Liver (tissue), 3 donors: ENCODE data around the gene SLC9A1.

Experiments
- CTCF ChIP-seq: fragments of 150-350 bp; IDR thresholded peaks from 2 replicates; pipeline ENCODE4 v1.5.1; 2017; ENCODE audit warnings: improper control_type of control experiment, low read depth, low read length; ENCODE audit not compliant: missing input control
- FOXA1 ChIP-seq: IDR thresholded peaks from 2 replicates; pipeline ENCODE4 v1.6.1; 2016; ENCODE audit warnings: antibody characterized with exemption
- GABPA ChIP-seq, 2 donors: IDR thresholded peaks in 1 of 2; conservative IDR thresholded peaks in 1 of 2; 2 replicates each; pipeline ENCODE4 v1.6.1; 2016; ENCODE audit warnings: antibody characterized with exemption in 2 of 2, mild to moderate bottlenecking in 1 of 2, moderate library complexity in 1 of 2
- MAX ChIP-seq: IDR thresholded peaks from 2 replicates; pipeline ENCODE4 v1.6.1; 2016; ENCODE audit warnings: antibody characterized with exemption
- SP1 ChIP-seq: IDR thresholded peaks from 2 replicates; pipeline ENCODE4 v1.6.1; 2018; ENCODE audit warnings: antibody characterized with exemption, mild to moderate bottlenecking
- donor health status: healthy.
- donor health status: healthy.

DNA sequence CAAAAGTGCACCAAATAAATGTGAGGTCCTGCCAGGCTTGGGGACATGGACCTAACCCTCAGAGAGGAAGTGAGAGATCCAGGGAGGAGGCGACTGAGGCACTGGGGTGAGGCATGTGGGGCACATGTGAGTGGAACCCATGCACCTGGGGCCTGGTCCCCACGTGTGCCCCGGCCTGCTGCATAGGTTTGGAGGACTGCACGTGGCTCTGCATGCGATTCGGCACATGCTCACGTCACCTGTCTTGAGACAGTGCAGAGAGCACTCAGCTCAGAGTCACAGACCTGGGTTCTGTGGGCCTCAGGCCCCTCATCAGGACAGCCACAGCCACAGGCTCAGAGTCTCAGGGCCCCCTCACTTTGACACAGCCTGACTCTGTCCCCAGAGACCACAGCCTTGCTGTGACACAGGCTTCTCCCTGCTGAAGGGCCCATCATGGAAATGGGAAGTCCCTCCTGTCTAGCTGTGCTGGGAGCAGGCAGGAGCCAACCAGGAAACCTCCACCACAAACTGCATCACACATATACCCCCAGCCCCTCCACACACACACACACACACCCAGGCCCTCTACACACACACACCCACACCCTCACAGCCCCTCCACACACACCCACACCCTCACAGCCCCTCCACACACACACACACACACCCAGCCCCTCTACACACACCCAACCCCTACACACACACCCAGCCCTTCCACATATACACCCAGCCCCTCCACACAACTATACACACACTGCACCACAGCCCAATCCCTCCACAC, 48.2 kb downstream of the SLC9A1 start:
- no peak for TF ChIP-seq CTCF
- no peak for TF ChIP-seq SP1
- no peak for TF ChIP-seq GABPA (IDR thresholded peaks at IDR 0.05 in 1 of 2, conservative IDR thresholded peaks at IDR 0.05 in 1 of 2)
- TF ChIP-seq FOXA1 = no peak
- no peak for TF ChIP-seq MAX
